ENCODE measurements around the gene ACBD4. TPM values are rescaled to one million over a fixed set of nuclear protein-coding genes. Genes with fewer than 3 reads are reported as not detected.

Gene ACBD4
- total and polyA plus RNA-seq, 2 donors (not counting 3 experiments of a cell fraction or from before 2014, with no cell fraction given) = 4.5 to 7.5 TPM

- no peak overlapping the region for H2AFZ ChIP-seq (ENCODE audit: low read depth, low read length)
- no peaks in the 10 kb centered on the region for H3K9me3 ChIP-seq (replicated peaks; ENCODE audit: control insufficient read depth, insufficient read depth, low read length)
- DNase-seq (ENCODE audit: low read depth, low spot score) = no peak
- intact Hi-C loops (cut with micrococcal nuclease) = no loop called here
- POLR2A ChIA-PET = no interaction called here
- CTCF ChIA-PET = no interaction called here
- BruUV-seq (replicated peaks) = no TSS peak
- no peaks in the 10 kb centered on the region for H3K79me2 ChIP-seq (ENCODE audit: control insufficient read depth, insufficient read depth, low read length)
- TF ChIP-seq GATA2 (IDR thresholded peaks at IDR 0.05; ENCODE audit: insufficient read depth, insufficient read length, low read depth, low read length) (no peak), POLR2AphosphoS5 (IDR thresholded peaks at IDR 0.05; ENCODE audit: insufficient read depth, low read depth, low read length) (no peak), CTCF (IDR thresholded peaks at IDR 0.05; ENCODE audit: extremely low read depth in 1 of 2, insufficient read depth in 1 of 2, low read depth in 1 of 2, low read length in 2 of 2) (no peak), POLR2A (IDR thresholded peaks at IDR 0.05; ENCODE audit: low read depth, low read length) (no peak), JUN (IDR thresholded peaks at IDR 0.05; ENCODE audit: borderline replicate concordance, insufficient read depth, insufficient read length, low read depth) (no peak), FOS (IDR thresholded peaks at IDR 0.05; ENCODE audit: borderline replicate concordance, insufficient read depth, low read length) (no peak), MYC (IDR thresholded peaks at IDR 0.05; ENCODE audit: low read depth, low read length) (no peak), EZH2 (IDR thresholded peaks at IDR 0.05; ENCODE audit: borderline replicate concordance, low read depth, low read length, severe bottlenecking) (no peak), MAX (IDR thresholded peaks at IDR 0.05; ENCODE audit: insufficient read depth, insufficient read length) (no peak)
- H3K9ac ChIP-seq (replicated peaks; ENCODE audit: extremely low read depth, insufficient read depth, low read length) = no peak overlapping the region
- no peaks in the 10 kb centered on the region for H3K9me1 ChIP-seq (replicated peaks; ENCODE audit: control insufficient read depth, extremely low read depth, insufficient read depth, low read length)
- H3K4me3 ChIP-seq (replicated peaks in 1 of 3; ENCODE audit: insufficient read depth in 1 of 3, low read depth in 1 of 3, low read length in 3 of 3) = no peak overlapping the region
- dilution Hi-C loops (cut with MboI; ENCODE audit: extremely low pct_ligation_motif_present, low sequenced_read_pairs) = no loop called here
- H3K4me2 ChIP-seq (ENCODE audit: insufficient read depth, low read length) = no peak overlapping the region
- H3K36me3 ChIP-seq (ENCODE audit: control insufficient read depth in 2 of 2, extremely low read depth in 1 of 2, insufficient read depth in 2 of 2, low read length in 2 of 2) = peaks cover 0 to under 1% of the 10 kb centered on the region in 2 experiments
- no peaks in the 10 kb centered on the region for H4K20me1 ChIP-seq (replicated peaks; ENCODE audit: control insufficient read depth, extremely low read depth, insufficient read depth, low read length)
- H3K27me3 ChIP-seq (ENCODE audit: control insufficient read depth in 2 of 2, insufficient read depth in 2 of 2, low read length in 2 of 2) = no peaks in the 10 kb centered on the region
- no peaks in the 10 kb centered on the region for H3K4me1 ChIP-seq (ENCODE audit: control insufficient read depth, extremely low read depth, insufficient read depth, low read length)
- no peak for FAIRE-seq
- no peak overlapping the region for H3K27ac ChIP-seq (ENCODE audit: insufficient read depth, low read depth, low read length)
These were observed 22.1 kb upstream of the ACBD4 start for GRCh38 chr17:45113424-45113754.
